NCI-H446 (cell line): ENCODE results near the gene PCAT7.
"Not testable (repeated sequence)": the region's sequence is repeated elsewhere in the genome, so short reads cannot be mapped to it uniquely, and the experiment has no call there.

Experiments used
- DNase-seq, 2 experiments: peaks; one replicate each; lab custom pipeline; 2025; lab: John Stamatoyannopoulos, UW

The PCAT7 gene

DNA sequence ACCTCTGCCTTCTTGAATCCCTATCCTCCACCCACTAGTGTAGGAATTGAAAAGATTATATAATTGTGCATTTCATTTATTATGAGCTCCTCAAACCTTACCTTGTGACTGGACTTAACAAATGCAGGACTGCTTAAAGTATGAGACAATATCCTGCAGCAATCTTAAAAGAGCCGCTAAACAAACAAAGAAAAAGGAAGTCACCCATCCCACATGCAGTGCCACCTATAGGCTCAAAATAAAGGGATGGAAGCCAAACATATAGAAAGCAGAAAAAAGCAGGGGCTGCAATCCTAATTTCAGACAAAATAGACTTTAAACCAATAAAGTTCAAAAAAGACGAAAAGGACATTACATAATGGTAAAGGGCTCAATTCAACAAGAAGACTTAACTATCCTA lies 8.7 kb downstream of the PCAT7 start:
- no peak for DNase-seq

DNA sequence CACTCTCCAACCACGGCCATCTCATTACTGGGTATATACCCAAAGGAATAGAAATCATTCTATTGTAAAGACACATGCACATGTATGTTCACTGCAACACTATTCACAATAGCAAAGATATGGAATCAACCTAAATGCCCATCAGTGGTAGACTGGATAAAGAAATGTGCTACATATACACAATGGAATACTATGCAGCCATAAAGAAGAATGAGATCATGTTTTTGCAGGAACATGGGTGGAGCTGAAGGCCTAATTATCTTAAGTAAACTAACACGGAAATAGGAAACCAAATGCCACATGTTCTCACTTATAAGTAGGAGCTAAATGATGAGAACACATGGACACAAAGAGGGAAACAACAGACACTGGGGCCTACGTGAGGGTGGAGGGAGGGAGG lies 9.4 kb downstream of the PCAT7 start:
- not testable (repeated sequence) for DNase-seq

DNA sequence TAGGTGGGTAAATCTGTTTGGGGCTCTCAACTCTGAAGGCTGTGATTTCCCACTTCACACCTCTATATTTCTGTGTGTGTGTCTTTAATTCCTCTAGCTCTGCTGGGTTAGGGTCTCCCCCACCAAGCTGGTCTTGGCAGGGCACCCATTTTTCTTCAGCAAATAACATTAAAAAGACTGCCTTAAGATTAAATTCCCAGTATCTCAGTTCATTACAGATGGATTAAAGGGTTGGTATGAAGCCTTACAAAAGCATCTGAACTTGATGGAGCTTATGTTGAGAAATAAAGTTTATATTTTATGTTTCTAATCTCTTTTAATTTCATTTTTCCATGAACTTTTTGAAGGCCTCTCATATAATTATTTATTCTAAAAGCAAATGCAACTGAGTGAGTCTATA lies 11.7 kb downstream of the PCAT7 start:
- DNase-seq, result no peak

DNA sequence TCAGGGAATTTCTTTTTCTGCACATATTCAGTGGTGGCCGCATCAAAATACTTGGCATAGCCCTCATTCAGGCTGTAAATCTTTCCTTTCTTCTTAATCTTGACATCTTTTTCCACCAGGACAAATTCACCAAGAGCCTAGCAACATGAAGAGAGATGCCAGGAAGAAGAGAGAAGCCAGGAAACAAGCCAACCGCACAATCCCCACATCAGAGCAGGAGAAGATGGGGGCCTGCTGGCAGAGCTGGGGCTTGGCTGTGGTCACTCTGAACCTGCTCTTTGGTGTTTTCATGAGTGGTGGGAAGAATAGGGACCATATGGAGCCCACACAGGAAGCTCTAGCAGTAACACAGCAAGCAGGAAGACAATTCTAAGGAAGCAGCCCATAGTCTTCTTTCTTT lies 12.4 kb downstream of the PCAT7 start:
- no peak for DNase-seq

DNA sequence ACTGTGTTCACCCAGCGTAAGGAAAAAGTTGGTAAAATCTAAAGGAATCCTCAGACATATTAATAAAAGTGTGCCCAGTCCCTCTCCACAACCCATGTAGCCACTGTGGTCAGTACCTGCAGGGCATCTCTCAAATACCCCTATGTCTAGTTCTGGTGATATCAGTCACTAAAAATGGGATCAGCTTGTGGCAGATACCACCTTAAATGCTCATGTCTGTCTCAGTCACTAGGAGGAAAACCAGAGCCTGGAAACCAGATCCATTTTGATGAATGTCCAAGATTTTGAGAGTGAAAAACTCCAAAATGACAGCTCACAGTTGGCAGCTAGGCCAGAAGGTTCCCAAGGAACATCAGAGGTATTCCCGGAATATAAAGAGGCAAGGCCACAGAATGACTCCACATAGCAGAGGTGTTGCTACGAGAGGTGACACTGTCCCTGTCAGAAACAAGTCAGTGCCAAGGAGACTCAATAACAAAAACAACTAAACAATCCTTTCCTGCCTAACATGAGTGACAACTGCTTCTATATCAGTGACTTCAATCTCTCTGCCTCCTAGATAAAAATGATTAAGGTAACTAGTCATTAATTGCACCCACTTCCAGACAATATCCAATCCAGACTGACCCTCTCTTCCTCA lies 13.5 kb downstream of the PCAT7 start:
- DNase-seq, result no peak

DNA sequence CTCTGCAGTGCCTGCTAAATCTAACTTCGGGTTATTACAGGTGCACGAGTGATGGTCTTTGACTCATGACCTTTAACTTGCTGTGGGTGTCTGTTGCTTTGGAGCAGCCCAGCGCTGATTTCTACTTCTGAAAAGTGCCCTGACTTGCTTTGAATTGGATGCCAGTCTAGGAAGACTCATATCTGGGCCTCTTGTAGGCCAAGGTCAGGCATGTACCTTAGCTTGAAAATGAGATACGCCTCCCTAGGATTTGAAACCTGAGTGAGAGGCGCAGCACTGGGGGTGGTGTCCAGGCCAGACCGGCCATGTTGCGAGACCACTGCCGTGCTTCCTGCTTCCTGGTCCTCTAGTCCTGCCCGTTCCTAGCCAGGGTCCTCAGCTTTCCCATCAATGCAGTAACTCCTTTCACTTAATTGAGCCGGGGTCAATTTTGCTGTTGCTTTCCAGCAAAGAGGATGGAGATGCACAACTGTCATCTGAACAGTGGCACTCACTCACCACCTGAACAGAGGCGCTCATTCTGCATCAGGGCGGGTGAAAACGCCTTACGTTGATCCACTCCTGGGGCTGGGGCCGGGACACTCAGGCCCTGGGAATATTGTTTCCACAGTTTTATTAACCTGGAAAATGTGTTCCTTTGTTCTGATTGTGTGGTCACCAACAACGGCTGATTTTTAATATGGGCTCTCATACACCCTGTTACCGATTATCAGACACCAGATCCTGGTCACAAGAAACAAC lies 14.3 kb downstream of the PCAT7 start:
- no peak for DNase-seq

DNA sequence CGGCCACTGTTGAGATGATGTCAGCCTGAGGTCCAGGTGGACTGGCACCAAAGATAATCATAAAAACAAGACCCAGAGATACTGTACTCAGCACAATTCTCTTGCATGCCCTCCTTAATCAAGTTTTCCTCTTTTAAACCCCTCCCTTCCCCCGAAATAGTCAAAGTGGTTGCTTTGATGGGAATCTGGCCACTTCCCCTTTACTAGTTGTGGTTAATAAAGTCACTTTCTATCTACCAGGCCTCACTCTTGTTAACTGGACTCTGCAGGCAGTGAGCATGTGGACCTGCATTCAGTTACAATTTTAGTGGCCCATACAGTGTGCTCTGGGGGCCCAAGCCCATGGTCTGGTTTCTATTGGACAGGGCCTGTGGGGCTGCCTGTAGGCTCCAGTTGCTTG lies 21.2 kb downstream of the PCAT7 start:
- DNase-seq, result no peak

DNA sequence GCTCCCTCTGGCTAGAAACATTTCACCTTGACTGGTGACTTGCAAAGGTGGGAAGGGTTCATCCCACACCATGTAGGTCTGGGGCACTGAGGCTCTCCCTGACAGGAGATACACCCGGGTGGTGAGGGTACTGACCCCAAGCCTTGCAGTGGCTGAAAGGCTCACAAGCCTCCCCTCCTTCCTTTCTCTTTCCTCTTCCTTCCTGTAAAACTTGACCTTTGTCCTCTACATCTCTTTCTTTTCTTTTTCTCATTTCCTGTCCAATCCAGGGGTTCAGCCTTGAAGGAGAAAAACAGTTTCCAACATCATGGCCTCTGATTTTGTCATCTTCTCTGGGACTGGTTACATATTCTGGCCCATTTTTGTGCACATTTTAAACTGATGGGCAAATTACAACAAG lies 22.2 kb downstream of the PCAT7 start:
- no peak for DNase-seq

DNA sequence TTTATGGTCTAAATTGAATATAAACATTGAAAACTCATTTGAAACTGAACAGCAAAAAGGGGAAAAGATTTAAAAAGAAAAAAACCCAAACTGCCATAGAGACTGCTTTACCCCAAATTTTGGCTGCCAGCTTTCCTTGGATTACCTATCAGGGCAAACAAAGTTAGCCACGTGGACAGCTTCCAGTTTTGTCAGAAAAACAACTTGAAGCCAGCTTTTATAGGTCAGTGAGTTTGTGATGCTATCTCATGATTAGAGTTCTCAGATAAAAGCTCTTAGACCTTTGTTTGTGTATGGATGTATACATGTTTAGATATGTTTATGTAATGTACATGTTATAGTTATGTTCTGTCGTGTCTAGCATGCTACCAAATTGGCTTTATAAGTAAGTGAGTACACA lies 22.7 kb downstream of the PCAT7 start:
- no peak for DNase-seq

DNA sequence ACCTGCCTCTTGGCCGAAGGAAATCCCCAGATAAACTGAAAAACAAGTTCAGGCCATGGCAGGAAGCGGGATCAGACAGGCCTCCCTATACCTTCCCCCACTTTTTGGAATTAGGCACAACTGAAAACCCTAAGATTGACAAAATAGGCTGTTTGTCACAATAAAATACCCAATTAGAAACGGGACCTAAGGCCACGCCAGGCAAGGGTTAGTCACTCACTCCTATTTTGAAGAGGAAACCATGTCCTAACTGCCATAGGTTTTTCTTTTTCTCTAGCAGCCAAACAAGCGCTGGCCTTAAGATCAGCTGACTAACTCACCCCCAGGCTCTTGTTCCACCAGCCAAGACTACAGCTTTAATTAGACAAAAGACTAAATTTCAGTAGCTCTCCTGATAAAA lies 26.8 kb downstream of the PCAT7 start:
- no peak for DNase-seq

DNA sequence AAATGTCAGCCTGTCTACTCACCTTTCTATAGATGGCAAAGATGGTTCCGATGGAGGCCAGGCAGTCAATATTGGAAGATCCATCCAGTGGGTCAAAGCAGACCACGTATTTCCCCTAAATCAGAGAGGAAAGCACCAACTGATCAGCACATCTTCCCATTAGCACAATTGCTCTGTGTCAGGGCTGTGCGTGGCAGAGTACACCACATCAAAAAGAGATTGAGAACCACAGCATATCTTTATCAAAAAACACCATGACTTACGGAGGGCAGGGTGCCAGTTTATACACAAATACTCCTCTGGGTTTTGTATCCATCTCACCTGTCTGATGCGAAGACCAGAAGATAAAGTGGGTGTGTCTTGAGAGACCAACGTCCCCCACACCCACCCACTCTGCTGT lies 29.7 kb downstream of the PCAT7 start:
- no peak for DNase-seq

DNA sequence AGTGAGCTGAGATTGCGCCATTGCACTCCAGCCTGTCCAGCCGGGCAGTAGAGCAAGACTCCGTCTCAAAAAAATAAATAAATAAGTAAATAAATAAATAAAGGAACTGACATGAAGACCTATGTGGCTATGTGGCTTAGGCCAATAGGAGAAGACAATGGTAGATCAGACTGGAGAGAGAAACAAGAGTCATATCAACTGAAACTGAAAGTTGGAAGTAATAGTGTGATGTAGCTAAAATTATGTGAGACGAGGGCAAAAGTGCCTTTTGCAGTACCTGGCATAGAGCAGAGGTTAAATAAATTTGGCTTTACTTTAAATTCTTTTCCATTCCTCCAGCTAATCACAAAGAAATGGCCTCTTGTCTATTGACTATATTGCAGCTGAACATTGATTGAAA lies 31.4 kb downstream of the PCAT7 start:
- DNase-seq, result no peak

DNA sequence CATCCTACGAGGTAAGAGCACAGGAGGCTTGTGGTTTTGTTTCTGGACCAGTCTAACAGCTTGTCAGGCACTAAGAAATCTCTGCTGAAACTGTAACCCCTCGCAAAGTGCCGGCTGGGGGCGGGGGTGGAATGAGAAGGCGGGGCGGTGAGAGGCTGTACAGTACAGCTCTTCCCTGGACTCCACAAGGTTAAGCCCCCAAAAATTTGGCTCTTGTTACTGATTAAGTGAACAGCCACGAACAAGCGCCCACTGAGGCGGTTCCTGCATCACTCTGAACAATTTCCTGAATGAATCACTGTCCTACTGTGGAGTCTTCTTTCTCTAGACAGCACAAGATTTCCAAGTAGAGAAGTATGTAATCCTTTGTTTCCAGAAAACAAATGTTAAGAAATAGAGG lies 31.9 kb downstream of the PCAT7 start:
- DNase-seq, result no peak

DNA sequence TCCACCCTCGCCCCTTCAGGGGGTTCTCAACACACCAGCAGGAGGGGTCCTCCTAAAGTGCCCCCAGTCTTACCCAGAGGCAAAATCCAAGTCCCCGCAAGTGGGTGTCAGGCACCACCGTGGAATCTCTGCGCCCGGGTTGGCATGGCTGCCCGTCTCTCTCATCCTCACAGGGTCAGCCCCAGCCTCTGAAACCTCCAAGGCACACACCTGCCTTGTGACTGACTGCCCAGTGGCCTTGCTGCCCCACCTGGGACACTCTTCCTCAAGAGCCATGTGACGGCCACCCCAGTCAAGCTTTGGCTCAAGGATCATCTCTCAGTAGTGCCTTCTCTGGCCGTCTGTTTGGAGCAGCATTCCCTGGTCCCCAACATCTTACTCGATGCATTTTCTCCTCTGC lies 33.8 kb downstream of the PCAT7 start:
- DNase-seq, result no peak

DNA sequence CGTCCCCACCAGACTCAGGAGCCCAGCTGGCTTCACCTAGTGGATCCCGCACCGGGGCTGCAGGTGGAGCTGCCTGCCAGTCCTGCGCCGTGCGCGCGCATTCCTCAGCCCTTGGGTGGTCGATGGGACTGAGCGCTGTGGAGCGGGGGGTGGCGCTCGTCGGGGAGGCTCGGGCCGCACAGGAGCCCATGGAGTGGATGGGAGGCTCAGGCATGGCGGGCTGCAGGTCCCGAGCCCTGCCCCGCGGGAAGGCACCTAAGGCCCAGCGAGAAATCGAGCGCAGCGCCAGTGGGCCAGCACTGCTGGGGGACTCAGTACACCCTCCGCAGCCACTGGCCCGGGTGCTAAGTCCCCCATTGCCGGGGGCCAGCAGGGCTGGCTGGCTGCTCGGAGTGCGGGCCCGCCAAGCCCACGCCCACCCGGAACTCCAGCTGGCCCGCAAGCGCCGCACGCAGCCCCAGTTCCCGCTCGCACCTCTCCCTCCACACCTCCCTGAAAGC lies 36.2 kb downstream of the PCAT7 start:
- DNase-seq, result not testable (repeated sequence)

DNA sequence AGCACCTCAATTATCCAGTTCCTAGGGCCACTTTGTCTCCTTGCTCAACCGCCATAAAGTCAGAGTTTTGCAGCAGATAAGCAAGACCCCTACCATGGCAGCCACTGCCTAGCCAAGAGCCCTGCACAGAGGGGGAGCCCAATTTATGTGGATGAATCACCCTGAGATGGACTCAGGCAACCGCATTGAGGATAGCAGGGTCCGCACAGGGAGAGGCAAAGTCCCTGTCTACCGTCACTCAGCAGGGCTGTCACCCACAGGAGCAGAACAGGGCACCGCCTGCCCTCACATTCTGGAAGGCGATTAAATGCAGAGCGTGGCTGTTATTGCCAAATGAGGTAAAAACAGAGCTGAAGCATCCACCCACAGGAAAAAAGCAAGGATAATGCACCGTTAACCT lies 37.0 kb downstream of the PCAT7 start:
- no peak for DNase-seq

DNA sequence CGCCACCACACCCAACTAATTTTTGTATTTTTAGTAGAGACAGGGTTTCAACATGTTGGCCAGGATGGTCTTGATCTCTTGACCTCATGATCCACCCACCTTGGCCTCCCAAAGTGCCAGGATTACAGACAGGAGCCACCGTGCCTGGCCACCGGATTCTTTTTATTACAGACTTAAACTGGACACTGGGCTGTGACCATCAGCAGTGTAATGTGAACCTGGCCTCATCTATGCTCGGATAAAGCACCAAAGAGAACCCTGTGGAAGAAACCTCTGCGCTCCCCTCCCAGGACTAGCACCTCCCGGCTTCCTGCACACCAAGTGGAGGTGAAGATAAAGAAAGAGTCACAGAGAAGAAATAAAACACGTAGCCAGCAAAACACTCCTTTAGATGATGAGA lies 37.8 kb downstream of the PCAT7 start:
- DNase-seq, result not testable (repeated sequence)

DNA sequence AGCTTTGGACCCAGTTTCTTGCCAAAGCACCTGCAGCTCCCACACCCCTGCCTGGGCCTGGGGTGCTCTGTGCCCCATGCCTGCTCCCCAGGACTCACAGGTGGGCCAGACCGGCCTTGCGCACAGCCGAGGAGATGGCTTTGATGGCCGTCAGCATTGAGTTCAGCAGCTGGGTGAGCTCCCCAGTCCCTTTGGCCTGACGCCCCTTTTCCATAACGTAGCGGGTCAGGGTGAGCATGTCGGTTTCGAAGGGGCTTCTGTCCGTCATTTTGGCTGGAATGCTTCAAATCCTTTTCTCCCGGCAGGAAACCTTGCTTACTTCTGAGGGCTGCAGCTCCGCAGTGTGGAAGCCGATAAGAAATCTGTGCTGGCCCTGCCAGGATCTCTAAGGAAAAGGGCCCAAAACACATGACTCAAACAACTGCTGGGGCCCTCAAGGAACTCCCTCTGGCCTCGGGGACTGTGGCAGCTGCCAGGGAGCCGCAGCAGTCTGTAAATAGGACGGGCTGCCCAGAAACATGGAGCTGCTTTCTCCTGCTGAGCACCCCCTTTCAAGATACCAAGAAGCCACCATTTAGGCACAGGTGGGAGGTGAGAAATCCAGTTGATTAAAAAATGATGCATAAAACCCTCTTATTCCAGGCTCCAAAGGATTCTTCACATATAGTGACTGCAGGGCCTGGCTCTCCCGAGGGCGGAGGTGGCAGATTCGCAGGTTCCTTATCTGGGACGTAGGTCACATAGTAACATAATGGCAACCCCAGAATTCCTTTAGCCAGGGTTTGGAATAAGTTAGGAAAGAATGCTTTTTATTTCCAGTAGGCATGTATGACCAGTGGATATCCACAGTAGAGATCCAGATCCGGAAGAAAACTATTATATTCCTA lies 38.8 kb downstream of the PCAT7 start, which contains the start of gene FBP2:
FBP2 (minus strand) TSS at position 366 of the 887 bp plus-strand sequence; CDS start at position 268, 98 bp downstream.
- DNase-seq, result no peak

DNA sequence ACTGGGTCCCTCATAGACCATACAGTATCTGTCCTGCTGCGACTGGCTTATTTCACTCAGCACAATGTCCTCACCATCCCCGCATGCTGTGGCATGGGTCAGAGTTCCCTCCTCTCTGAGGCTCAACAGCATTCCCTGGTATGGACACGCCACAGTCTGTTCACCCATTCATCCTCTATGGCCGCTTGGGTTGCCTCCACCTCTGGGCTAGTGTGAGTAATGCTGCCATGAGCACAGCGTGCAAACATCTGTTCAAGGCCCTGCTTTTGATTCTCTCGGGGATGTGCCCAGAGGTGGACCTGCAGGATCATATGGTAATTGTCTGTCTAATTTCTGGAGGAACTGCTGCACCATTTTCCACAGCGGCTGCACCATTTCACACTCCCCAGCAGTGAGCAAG lies 44.2 kb downstream of the PCAT7 start:
- no peak for DNase-seq

DNA sequence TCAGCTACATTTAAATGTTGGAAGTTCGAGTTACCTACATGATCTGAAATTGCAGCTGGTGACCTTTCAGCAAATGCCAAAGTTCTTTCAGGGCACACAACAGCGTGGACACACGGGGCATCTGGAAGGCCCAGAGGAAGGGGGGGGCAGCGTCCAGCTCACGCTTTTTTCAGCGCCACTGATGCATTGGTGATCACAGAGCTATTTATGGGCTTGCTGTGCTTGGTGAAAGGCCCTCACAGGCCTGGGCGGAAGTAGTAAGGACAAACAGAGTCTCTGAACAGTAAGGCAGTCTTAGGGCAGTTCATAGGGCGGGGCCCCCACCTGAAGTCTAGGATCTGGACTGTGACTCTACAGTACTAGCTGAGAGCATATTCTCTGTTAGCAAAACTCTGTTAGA lies 45.4 kb downstream of the PCAT7 start:
- no peak for DNase-seq

DNA sequence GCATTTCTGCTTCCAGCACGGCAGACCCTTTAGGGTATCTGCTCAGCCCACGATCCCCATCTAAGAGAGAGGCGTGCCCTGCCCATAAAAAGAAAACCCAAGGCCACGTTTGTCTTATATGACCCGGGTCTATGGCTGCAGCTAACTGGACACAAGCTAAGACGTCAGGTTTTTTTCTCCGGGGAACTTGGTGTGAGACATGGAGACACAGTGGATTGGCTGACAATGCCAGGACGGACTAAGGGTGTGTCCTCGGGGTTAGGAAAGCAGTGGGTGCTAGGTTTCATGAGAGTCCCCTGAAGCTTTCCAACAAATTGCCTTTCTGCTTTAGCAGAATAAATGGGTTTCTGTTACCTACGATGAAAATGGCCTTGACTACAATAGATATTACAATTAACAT lies 45.8 kb downstream of the PCAT7 start:
- no peak for DNase-seq

DNA sequence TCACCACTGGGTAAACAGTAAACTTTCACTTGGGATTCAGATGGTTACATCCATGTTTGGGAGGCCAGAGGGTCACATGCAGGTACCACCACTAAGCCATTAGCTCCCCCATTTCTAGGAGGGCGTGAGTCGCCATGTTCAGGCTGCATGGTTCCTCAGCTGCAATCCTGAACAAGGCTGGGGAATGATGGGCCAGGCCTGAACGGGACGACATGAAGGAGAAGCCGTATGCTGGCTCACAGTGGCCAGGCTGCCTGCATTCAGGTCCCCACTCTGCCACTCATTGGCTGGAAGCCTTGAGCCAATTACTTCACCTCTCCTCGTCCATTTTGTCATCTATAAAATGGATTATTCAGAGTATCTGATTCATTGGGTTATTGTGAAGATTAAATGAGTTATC lies 47.8 kb downstream of the PCAT7 start:
- DNase-seq, result no peak
